Stimulated activated CD8-positive, alpha-beta memory T cell treated with anti-CD3 and anti-CD28 coated beads, Interleukin-15, amount 100 ng/mL, for 4 hours (primary cell): ENCODE measurements around the gene LNPEP.

Source experiments
- DNase-seq, 2 donors: peaks; one replicate each; pipeline ENCODE4 v3.0.0-alpha.2; 2020; ENCODE audit warnings: low read depth in 2 of 2

Gene LNPEP

DNA sequence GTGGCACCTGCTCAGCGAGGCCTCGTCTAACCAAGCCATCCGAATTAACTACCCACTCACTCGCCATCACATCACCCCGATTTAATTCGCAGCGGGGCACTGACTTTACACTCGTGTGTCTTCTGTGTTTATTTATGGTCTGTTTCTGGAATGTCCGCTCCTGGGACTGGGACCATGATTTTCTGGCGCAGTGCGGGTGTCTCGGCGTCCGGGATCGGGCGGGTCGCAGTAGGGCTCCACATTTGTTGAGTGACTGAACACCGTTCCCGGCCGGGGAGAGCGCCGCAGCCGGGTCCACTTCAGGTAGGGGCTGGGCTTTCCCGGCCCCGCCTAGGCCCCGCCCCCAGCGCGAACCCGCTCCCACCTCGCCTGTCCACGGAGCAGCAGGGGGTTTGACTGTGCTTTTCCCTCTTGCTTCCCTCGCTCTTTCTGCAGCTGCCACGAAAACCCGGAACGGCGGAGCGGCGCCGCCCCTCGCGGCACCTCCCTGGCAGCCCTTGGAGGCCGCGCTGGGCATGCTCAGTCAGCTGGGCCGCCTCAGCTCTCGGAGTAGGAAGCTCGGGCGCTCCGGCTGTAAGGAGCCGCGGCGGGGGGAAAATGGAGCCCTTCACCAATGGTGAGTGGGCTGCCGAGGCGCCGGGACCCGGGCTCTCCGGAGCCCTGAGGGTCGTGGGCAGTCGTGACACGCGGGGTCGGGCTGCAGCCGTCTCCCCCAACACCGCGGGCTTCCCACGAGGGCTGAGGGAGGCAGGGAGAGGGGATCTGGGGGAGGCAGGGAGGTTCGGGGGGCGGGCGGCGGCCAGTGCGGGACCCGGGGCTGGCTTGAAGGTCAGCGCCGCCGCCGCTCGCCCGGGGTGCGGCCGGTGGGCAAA lies at the start of gene LNPEP:
LNPEP (plus strand) TSS at position 522 of the 872 bp plus-strand sequence; CDS start at position 598, 76 bp downstream.
- peak; percentile 89 for DNase-seq

DNA sequence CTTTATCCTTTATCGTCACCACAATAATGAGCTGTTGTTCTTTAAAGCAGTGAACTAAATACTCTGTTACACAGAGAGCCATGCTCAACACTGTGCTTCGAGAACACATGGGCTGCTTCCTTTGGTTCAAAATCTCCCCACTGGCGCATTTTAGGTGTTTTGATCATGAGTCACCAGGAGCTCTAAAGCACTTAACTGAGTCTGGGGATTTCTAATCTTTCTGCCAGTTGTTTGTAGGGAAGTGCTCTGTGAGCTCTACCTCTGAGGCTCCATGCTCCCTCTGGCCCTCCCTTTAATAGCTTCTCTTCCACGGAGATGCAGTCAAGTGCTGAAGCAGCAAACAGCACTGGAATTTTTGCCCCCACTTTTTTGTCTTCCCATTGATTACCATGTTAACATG lies 42.5 kb upstream of the LNPEP start:
- DNase-seq = no peak

- DNase-seq = peak in 1 of 2 donors; percentile 21
Measured at GRCh38 chr5:96896276-96896675, 39.6 kb upstream of the LNPEP start.

GRCh38 chr5:96896806-96897205 lies 39.1 kb upstream of the LNPEP start:
- DNase-seq = no peak

DNA sequence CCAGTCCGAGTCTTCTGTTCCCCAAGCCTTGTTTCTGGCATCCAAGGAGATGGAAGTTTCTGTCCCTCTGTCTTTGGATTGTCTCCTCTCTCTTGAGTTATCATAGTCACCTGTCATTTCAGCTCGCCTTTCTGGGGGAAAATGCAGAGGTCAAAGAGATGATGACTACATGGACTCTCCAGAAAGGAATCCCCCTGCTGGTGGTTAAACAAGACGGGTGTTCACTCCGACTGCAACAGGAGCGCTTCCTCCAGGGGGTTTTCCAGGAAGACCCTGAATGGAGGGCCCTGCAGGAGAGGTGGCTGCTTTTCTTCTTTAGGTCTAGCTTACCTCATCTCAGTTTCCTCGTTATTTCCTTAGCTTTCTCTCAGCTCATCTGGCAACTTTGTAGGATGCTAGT lies 34.5 kb upstream of the LNPEP start:
- no peak for DNase-seq

GRCh38 chr5:96901841-96902240 lies 34.0 kb upstream of the LNPEP start:
- no peak for DNase-seq

DNA sequence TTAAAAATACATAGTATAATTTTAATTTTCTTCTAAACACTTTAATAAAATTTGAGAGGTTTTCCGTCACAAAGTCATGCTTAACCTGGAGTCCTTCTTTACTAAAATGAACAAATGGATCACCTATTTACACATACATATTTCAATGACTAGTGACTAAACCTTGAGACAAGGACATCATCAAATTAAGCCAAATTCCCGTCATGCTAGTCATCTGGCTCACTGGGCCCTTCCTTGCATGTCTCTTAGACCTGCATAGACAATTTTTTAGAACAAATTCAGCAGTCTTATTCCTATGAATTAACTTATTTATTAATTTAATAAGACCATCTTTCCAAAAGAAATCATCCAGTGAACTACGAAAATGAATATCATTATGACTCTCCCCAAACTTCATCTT lies 33.0 kb upstream of the LNPEP start:
- no peak for DNase-seq

GRCh38 chr5:96903300-96903699 lies 32.6 kb upstream of the LNPEP start:
- no peak for DNase-seq

GRCh38 chr5:96904054-96904931 lies 31.6 kb upstream of the LNPEP start:
- no peak for DNase-seq

GRCh38 chr5:96905864-96906263 lies 30.0 kb upstream of the LNPEP start:
- no peak for DNase-seq

GRCh38 chr5:96909003-96909402 lies 26.9 kb upstream of the LNPEP start:
- DNase-seq = no peak

GRCh38 chr5:96909435-96909834 lies 26.4 kb upstream of the LNPEP start:
- DNase-seq = no peak

GRCh38 chr5:96911139-96911538 lies 24.7 kb upstream of the LNPEP start:
- DNase-seq = no peak

- DNase-seq = no peak
Measured at GRCh38 chr5:96913233-96913632, 22.6 kb upstream of the LNPEP start.

DNA sequence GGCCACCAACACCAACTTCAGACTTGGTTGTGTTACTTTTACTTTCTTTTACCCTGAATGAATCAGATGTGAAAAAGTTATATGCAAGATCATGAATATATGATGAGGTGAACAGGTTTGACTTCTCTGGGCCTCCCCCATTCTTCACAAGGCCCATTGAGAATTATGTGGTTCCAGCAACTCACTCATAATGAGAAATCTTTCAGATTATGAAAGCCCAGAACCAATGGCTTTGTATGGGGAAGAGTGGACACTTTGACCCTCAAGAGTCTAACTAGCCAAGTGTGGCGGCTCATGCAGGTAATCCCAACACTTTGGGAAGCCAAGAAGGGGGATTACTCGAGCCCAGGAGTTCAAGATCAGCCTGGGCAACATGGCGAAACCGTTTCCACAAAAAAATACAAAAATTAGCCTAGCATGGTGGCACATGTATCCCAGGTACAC lies 16.1 kb upstream of the LNPEP start:
- no peak for DNase-seq

DNA sequence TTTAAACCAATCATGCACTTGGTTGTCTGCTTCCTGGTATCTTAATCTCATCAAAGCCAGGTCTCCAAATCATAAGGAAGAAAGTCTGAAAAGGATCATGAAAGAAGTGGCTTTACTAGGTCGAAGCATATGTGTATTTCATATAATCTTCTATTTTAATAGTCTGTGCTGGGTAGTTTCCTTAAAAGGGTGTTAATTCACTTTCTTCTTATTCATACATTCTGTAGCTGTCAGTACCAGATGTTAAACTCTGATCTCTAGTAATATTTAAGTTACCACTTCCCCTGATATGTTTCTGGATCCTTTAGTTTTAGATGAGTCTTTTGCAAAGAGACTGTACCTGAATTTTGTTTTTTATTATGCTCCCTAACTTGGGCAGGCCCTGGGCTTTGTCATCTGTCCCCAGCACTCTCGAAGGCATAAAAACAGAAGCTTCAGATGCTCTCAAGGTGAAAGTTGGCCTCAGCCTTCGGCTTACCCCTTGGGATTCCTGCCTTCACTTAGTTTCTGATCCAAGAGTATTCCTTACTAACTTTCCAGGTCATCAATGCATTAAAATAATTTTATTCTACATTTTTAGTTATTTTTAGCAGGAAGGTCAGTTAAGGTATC lies 15.0 kb upstream of the LNPEP start:
- no peak for DNase-seq

GRCh38 chr5:96922499-96923244 lies 13.2 kb upstream of the LNPEP start:
- no peak for DNase-seq

DNA sequence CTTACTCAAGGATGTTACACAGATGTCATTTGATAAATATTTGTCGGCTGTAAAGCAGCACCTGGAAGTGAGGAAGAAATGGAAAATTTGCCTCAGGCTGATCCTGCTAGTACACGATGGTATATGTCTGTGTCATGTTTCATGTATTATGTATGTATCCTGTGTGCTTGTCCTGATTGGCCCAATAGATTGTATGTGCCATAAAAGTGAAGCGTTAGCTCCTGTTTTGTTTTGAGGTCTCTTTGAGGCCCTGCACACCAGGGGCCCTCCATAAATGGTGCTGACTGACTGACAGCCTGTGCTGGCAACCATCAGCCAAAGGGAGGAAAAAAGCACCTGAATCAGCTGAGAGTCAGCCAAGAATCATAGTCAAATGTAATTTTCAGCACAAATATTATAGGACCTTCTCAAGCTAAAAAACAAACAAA lies 11.8 kb upstream of the LNPEP start:
- no peak for DNase-seq

- DNase-seq = no peak
Measured at GRCh38 chr5:96926276-96926675, 9.6 kb upstream of the LNPEP start.

DNA sequence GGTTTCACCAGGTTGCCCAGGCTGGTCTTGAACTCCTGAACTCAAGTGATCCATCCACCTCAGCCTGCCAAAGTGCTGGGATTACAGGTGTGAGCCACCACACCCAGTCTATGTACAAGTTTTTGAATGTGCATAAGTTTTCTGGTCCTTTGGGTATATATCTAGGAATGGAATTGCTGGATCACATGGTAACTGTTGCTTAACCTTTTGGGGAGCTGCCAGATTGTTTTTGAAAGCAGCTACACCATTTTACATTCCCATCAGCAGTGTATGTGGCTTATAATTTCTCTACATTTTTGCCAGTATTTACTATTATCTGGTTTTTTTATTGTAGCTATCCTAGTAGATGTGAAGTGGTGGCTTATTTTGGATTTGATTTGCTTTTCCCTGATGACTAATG lies 8.9 kb upstream of the LNPEP start:
- DNase-seq = no peak

- DNase-seq = no peak
Measured at GRCh38 chr5:96928931-96929708, 6.8 kb upstream of the LNPEP start.
